Measurements from ENCODE around the gene SURF2.

- TF ChIP-seq CTCF (IDR thresholded peaks at IDR 0.05): peak in 1 of 6 experiments; percentile 24
- TF ChIP-seq POLR2A (IDR thresholded peaks at IDR 0.05): no peak
- no peak for TF ChIP-seq EP300 (IDR thresholded peaks at IDR 0.05)
- no peak for TF ChIP-seq POLR2AphosphoS5 (IDR thresholded peaks at IDR 0.05)
Measured at GRCh38 chr9:133359399-133360175, 3.2 kb downstream of the SURF2 start.

Data from upper lobe of left lung (tissue), 4 donors.